HG02981 (cell line): ENCODE results near the gene ZNRF4.
"Not testable (repeated sequence)": the region's sequence is repeated elsewhere in the genome, so short reads cannot be mapped to it uniquely, and the experiment has no call there.

Experiments
- ATAC-seq: cut with Tn5 transposase; IDR thresholded peaks from one replicate; pipeline ENCODE4 v1.9.1; 2021; ENCODE audit warnings: mild to moderate bottlenecking, moderate library complexity; ENCODE audit not compliant: unreplicated experiment

Gene ZNRF4, protein sequence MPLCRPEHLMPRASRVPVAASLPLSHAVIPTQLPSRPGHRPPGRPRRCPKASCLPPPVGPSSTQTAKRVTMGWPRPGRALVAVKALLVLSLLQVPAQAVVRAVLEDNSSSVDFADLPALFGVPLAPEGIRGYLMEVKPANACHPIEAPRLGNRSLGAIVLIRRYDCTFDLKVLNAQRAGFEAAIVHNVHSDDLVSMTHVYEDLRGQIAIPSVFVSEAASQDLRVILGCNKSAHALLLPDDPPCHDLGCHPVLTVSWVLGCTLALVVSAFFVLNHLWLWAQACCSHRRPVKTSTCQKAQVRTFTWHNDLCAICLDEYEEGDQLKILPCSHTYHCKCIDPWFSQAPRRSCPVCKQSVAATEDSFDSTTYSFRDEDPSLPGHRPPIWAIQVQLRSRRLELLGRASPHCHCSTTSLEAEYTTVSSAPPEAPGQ

DNA sequence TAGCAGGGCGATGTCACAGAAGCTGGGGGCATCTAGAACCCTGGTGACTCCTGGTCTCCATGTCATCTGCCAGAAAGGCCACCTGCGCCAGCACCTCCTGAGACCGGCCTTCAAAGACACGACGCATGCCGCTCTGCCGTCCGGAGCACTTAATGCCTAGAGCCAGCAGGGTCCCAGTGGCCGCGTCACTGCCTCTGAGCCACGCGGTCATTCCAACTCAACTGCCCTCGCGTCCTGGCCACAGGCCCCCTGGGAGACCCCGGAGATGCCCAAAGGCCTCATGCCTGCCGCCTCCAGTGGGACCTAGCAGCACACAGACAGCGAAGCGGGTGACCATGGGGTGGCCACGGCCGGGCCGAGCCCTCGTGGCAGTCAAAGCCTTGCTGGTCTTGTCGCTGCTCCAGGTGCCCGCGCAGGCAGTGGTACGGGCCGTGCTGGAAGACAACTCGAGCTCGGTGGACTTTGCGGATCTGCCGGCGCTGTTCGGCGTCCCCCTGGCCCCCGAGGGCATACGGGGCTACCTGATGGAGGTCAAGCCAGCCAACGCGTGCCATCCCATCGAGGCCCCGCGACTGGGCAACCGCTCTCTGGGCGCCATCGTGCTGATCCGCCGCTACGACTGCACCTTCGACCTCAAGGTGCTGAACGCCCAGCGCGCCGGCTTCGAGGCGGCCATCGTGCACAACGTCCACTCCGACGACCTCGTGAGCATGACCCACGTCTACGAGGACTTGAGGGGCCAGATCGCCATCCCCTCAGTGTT is at the start of gene ZNRF4:
ZNRF4 (plus strand) TSS at position 51 of the 763 bp plus-strand sequence; CDS start at position 126, 75 bp downstream.
- ATAC-seq: no peak

DNA sequence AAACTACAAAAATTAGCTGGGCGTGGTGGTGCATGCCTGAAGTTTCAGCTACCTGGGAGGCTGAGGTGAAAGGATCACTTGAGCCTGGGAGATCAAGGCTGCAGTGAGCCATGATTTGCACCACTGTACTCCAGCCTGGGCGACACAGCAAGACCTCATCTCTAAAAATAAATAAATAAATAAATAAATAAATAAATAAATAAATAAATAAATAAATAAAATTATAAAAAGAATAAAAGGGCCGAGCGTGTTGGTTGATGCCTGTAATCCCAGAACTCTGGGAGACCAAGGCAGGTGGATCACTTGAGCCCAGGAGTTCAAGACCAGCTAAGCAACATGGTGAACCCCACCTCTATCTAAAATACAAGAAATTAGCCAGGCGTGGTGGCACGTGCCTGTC is 49.0 kb upstream of the ZNRF4 start:
- ATAC-seq: not testable (repeated sequence)

DNA sequence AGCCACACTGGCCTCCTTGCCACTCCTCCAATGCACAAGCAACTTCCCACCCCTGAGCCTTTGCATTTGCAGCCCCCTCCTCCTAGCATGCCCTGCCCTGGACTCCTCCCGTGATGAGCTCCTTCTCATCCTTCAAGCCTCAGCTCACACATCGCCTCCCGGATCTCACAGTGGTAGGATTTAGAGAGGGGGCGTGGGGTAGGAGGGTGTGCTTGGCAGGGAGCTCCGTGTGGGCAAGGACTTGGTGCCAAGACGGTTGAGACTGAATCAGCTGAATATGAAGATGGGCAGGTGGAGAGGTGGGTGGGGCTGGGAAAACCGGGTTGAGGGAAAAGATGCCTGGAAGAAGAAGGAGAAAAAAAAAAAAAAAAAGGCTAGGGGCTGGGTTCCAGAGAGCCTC is 48.4 kb upstream of the ZNRF4 start:
- no peak for ATAC-seq

DNA sequence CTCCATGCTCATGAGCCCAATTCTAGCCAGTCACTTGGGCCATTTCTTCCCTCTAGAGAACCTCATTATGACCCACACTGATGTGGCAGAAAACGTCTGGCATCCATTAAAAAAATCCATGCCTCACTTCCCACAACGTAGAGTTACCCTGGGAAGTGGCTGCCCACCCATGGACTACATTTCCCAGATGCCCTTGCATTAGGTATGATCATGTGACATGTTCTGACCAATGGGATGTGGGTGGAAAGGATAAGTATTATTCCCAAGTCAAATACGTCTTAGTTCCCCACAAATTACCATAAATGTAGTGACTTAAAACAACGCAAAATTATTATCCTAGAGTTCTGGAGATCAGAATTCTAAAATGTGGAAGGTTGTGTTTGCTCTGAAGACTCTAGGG is 47.9 kb upstream of the ZNRF4 start:
- no peak for ATAC-seq

DNA sequence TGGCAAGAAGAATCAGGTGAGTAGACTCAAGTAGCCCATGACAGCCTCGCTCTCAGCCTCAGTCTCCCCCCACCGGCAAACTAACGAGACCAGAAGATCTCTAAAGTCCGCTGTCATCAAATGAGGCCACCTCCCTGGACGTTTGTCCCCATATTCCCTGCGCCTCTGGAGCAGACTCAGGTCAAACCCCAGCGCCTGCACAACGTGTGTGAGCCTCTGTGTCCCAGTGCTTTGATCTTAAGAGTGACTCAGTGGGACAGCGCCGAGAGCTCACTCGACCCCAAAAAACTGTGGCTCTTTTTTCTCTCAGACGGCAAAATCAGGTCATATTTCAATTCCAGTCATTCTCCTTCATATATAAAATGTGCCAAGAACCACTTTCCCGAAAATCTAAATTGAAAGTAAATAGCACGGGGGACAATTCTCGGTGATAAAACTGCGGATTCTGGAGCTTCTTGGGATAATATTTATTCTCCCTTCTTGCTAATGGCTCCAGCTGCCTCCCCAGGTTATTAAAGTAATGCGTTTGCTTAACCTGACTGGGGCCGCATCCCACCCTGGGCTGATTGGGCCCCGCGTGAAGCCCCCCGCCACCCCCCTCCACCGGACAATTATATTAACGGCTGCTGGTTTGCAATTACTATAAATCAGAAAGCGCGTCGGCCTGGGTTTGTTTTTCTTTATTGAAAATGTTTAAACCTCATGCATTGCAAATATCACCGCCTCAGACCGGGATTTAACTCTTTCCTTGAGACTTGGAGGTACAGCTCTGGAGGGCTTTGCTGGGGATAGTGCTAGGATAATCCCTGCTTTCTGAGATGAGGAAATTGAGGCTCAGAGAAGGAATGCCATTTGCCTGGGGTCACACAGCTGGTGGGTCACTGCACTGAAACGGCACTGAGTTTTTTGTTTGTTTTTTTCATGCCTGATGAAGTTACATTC is 37.5 kb upstream of the ZNRF4 start:
- no peak for ATAC-seq

DNA sequence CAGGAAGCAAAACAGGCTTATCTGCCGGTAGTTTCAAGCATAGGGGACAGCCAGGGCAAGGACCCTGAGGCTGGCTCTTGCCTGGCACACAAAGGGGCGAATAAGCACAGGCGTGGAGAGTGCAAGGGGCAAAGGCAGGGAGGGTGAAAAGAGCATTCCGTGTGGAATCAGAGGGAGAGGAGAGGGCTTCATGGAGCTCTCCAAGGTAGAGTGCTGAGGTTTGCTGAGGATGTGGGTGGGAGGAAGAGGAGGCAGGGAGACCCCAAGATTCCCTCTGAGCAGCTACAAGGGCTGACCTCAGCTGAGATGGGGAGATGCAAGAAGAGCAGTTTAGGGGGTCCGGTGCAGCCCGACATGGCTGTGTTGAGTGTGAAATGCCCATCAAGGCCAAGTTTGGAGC is 36.5 kb upstream of the ZNRF4 start:
- no peak for ATAC-seq

DNA sequence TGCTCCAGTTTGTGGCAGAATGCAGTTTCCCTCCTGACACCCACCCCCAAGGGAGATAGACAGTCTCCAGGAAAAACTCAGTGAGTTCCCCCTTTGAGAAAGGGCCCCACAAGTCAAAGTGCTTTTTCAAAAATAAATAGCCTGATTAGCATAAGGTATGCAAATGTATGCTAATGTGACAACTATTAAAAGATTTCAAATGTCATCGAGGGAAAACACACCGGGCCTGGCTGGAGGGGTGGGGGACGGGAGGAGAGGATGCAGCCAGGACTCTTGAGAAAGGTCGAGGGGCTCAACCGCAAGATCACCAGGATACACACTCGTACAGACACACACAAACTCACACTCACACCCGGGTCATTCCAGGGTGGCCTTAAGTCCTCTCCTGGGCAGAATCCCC is 34.3 kb upstream of the ZNRF4 start:
- no peak for ATAC-seq

DNA sequence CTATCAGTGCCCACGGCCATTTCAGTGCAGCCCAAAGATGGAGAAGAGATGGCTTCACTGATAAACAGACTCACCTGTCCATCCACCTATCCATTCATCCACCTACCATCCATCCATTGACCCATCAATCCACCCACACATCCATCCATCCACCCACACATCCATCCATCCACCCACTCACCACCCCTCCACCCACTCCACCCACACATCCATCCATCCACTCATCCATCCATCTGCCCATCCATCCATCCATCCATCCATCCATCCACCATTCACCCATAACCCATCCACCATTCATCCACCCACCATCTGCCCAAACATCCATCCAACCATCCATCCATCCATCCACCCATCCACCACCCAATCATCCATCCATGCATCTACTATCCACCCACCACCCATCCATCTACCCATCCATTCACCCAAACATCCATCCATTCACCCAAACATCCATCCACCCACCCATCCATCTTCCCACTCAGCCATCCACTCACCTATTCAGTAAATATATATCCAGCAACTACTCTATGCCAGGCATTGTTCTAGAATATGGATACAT is 31.6 kb upstream of the ZNRF4 start:
- no peak for ATAC-seq

DNA sequence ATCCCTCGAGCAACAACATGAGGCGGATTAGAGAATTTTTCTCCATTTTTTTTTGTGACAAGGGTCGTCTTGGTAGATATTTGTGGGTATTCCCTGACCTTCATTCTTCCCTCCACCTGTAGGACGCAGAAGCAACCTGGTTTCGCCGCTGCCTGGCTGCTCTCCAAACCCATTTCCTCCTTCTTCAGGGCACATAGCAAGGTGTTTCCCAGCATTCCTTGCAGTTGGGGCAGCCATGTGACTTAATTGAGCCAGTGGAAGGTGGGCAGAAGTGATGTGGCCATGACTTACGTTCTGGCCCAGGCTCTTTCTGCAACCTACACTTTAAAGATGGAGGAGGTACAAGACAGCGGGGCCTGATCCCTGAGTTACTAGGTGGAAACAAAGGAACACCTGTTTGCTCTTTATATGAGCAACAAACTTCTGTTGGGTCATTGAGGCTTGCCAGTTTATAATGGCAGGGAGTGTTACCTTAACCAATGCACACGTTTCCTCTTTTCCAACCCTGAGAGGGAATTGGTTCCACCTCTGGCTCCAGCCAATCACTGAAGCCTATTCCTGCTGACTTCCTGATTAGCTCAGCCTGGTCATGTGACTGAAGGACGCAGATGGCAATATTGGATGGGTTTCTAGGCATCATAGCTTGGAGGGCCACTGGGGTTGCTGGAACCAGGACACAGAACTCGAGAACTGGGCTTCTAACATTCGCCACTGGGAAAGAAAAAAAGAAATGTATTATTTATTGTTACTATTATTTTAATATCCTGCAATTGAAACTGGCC is 30.8 kb upstream of the ZNRF4 start:
- no peak for ATAC-seq

DNA sequence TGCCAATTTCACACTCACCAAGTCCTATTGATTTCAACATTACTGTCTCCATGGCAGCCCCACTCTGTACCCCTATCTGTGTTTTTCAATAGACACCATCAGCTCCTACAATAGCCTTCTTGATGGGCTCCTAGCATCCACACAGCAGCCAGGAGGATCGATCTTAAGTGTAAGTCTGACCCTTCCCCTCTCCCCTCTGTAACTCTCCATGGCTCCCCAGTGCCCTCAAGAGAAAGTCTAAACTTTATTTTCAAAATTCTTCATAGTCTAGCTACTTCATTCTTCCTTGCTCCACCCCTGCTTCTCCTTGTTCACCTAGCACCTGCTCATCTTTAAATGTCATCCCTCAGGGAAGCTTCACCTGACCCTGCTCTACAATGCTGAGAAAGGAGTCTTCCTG is 30.0 kb upstream of the ZNRF4 start:
- ATAC-seq: no peak

DNA sequence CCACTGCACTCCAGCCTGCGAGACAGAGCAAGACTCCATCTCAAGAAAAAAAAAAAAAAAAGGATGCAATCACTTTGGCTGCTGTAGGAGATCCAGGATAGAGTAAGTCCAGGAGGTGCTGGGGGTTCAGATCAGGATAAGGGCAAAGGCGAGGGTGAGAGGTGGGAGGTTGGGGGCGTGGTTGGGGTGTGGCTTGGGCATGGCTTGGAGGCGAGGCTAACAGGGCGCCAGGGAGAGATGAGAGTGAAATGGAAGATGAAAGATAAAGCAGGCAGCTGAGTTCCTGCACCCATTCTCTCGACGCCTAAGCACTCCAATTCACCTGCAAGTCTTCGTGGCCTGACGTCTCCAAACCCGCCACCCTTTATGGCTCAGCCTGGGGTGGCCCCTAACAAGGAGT is 25.0 kb upstream of the ZNRF4 start:
- no peak for ATAC-seq

DNA sequence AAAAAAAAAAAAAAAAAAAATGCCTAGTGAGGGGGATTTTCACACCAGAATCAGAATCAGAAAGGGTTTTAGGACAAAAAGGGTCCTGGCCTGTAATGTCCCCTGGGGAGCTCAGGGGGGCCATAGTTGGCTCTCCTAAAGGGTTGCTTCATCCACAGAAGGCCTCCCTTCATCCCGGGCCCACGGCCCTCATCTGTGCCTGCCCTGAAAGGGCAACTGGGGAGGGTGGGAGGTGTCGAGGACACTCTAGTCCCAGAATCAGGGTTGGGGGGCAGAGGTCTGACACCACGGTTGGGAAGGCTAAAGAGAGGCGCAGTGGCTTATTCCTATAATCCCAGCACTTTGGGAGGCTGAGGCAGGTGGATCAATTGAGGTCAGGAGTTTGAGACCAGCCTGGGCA is 22.5 kb upstream of the ZNRF4 start:
- ATAC-seq: no peak

DNA sequence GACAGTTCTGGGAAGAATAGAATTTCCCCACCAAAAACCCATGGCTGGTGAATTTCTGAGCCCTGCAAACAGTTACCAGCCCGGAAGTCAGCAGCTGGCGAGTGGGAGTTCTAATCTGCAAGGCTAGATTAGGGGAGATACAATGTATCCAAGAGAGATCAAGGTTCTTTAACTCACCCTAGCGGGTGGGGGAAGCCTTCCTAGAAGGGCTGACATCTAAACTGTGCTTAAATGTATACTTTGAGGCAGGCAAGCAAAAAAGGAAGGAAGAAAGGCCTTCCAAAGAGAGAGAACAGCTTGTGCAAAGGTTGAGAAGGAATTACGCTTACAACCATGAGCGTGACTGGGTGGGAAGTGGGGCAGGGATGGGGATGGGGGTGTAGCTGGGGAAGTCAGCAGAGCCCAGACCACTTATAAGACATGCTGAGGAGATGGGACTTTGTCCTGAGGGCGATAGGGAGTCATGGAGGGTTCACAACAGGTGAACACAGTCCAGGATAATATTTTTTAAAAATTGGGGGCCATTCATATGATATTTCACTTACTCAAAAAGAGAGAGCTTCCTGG is 20.8 kb upstream of the ZNRF4 start:
- ATAC-seq: no peak

DNA sequence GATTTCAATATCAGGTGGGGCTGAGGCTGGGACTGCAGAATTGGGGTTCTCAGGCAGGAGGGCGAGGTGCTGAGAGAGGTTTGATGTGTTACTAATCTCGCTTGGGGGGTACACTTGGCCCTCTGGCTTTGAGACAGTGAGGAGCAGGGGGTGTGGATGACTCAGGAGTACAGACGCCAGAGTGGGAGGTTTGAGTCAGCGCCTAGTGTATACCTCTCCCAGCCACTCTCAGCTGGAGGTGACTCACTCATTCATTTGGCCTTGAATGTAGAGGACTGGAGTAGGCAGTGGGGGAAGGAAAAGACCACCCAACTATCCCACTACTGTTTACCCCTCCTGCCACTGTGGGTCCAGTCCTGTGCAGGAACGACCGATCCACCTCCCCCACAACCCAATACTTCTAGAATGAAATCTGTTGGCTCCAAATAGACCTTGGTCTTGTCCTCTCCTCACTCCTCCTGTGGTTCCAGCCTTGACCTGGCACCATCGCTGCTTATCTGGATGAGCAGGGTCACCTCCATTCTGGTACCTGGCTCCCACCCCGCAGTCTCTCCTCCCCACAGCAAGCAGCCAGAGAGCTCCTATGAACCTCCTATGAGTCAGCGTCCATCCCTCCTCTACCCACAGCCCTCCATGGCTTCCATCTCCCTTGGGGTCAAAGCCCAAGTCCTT is 20.1 kb upstream of the ZNRF4 start:
- no peak for ATAC-seq

DNA sequence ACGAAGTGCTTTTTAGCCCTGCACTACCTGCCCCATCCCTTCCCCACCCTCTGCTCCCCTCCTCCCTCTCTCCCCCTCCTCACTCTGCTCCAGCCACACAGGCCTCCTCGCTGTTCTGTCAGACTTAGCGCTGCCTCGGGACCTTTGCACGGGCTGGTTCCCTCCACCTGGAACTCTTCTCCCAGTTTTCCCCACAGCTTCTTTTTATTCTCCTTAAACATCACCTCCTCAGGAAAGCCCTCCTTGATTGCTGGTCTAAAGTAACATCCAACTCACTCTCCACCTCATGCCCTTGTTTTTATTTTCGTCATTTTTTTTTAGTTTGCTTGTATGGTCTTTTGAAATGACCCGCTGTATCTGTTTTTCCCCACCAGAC is 19.6 kb upstream of the ZNRF4 start:
- no peak for ATAC-seq

DNA sequence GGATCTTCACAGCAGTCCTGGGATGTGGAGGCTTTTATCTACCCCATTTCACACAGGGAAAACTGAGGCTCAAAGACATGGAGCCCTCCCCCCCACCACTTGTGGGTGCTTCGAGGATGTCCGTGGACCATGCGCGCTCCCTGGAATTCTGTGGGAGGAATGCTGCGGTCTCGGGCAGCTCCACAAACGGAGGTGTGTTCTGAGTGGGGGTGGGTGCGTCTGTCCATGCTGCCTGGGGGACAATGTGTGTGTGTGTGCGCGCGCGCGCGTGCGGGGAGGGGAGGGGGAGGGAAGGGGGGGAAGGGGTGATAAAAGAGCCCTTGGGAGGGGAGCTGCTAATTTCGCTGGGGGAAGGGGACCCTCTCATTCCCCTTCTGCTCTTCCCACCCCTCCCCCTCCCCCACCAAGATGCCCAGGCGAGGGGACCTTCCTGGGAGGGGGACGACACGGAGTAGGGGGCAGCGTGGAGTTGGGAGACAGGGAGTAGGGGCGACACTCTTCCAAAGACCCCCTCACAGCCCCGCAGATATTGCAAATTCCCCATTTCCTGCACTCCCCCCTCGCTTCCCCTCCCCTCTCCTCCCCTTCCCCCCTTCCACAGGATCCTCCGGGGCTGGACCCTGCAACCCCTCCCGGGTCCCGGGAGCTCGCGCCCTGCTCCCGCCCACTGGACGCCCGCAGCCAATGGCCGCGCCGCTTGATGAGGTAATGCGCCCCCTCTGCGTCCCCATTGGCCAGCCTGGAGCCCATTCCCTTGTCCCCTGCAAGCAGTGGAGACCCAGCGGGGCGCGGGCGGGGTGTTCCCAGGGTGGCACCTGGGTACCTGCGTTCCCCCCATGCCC is 18.9 kb upstream of the ZNRF4 start:
- ATAC-seq: no peak

DNA sequence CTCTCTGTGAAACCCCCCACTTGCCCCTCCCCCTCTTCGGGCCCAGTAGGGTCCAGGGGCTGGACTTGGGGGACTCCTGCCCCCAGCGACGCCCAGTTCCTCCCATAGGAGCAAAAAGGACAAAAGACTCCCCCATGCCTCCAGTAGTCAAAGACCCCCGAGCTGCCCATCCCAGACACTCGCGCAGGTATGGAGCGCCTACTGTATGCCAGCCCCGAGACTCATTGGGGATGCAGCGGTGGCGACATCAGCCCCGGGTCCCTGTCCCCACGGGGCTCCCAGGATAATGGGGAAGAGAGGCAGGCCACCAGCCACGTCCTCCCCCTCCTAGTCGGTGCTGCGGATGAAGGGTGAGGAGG is 18.3 kb upstream of the ZNRF4 start:
- ATAC-seq: no peak

DNA sequence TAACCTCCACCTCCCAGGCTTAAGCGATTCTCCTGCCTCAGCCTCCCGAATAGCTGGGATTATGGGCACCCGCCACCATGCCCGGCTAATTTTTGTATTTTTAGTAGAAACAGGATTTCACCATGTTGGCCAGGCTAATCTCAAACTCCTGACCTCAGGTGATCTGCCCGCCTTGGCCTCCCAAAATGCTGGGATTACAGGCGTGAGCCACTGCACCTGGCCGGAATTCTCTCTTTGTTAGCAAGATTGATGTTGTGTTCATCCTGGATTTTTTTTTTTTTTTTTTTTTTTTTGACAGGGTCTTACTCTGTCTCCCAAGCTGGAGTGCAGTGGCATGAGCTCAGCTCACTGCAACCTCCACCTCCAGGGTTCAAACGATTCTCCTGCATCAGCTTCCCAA is 16.5 kb upstream of the ZNRF4 start:
- ATAC-seq: not testable (repeated sequence)
